GM20431 (cell line): ENCODE data around the gene BCAS2.

Source experiments
- in situ Hi-C: fragments of 300-500 bp; cut with MseI, MboI; formaldehyde crosslinking; loops from one replicate; pipeline ENCODE4 v1.15.0; 2020; ENCODE audit warnings: low sequenced_read_pairs; ENCODE audit not compliant: unreplicated experiment

BCAS2 gene

DNA sequence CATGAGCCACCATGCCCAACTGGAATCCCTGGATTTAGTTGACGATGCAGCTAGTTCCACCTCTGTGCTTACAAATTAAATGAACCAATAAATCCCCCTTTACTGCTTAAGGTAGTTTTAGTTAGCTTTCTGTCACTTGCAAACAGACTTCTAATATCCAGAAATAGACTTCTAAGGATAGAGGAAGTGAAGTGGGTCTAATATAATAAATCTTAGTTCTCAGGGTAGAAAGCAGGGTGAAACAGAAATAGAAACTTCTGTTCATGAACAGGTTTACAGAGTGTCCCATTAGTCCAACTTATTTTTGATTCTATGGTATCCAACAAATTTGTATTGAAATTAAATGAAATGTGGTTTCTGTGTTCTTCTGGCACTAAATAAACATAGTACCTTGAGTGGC lies 20.1 kb downstream of the BCAS2 start:
- in situ Hi-C loops: loop anchor here (25.0 kb wide), 1 partner anchor 199 kb away; no protein-coding TSS in a partner anchor

DNA sequence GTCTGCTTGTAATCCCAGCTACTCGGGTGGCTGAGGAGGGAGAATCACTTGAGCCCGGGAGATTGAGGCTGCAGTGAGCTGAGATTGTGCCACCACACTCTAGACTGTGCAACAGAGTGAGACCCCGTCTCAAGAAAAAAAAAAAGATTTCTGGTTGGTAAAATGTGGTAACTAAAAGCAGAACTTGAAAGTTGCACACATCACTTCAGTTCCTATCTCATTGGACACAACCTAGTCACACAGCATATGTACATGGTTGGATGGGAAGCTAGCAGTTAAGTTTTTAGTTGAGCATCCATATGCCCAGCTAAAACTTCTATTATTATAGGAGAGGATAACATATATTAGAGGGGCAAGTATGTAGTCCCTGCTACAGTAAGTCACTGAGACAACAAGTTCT lies 22.1 kb downstream of the BCAS2 start:
- in situ Hi-C loops: loop anchor here (25.0 kb wide), 1 partner anchor 197 kb away; no protein-coding TSS in a partner anchor

DNA sequence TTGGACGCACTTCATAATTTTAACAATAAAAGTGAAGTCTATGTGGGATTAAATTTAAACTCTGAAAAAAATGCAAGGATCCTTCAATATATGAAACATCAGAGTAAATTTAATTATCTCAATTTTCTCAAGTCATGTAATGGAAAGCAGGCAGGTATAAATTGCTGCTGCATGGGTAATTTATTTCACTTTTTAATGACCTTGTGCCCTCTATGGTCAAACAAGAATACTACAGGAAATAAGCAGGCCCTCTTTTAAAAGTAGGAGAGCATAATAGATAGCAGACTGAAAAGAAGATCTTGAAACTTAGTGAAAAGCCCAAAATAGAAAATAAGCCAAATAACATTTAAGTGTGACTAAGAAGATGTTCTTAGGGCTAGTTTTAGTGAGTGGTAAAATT lies 22.9 kb downstream of the BCAS2 start:
- in situ Hi-C loops: loop anchor here (25.0 kb wide), 1 partner anchor 196 kb away; no protein-coding TSS in a partner anchor

DNA sequence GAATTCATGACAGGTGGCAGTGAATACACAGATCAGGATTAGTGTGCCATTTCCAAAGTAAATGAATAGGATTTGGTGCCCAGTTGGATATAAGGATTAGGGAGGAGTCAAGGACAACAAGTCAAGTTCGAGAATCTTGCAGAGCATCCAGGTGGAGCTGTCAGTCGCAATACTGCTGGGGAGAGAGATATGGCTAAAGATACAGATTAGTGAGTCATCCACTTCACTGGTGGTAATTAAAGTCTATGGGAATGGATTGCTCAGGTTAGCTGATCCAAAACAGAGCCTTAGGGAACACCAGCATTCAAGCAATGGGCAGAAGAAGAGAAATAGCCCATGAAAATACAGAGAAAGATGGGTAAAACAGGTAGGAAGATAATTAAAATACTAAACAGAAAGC lies 26.8 kb downstream of the BCAS2 start:
- in situ Hi-C loops: loop anchor here (25.0 kb wide), 1 partner anchor 192 kb away; no protein-coding TSS in a partner anchor

DNA sequence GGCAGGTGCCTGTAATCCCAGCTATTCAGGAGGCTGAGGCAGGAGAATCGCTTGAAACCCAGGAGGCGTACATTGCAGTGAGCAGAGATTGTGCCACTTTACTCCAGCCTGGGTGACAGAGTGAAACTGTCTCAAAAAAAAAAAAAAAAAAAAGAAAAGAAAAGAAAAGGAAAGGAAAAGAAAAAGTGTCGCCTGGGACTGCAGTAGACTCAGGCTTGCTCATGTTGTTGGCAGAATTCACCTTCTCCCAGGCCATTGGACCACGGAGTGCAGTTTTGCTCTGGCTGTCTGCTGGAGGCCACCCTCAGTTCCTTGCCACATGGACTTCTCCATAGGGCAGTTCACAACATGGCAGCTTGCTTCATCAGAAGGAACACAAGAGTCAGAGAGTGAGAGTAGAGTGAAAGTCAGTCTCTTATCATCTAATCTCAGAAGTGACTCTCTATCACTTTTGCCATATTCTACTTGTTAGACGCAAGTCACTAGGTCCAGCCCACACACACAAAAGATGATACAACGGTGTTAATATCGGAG lies 29.2 kb downstream of the BCAS2 start:
- in situ Hi-C loops: loop anchor here (25.0 kb wide), 1 partner anchor 190 kb away; no protein-coding TSS in a partner anchor

DNA sequence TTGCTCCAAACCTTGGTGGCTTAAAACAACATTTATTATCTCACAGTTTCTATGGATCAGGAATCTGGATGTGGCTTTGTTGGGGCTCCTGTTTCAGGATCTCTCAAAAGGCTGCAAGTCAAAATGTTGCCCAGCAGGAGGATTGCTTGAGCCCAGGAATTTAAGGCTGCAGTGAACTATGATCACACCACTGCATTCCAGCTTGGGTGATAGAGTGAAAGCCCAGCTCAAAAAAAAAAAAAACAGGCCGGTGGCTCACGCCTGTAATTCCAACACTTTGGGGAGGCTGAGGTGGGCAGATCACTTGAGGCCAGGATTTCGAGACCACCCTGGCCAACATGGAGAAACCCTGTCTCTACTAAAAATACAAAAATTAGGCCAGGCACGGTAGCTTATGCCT lies 30.0 kb downstream of the BCAS2 start:
- in situ Hi-C loops: loop anchor here (25.0 kb wide), 1 partner anchor 189 kb away; no protein-coding TSS in a partner anchor

DNA sequence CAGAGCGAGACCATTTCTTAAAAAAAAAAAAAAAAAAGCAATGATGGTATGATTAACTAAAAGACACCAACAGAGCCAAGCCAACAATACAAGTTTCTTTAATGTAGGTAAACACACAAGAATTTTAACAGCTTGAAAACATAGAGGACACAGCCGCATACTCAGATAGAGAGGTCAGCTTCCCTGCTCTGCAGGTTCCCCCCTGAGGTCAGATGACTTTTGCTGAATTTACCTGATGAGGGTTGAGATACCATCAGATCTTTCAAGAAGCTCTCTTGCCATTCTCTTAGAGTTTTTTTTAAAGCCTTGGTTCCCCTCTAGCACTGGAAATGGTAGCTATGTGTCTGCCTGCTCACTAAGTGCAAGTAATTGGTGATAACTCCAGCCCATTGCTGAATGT lies 31.1 kb downstream of the BCAS2 start:
- in situ Hi-C loops: loop anchor here (25.0 kb wide), 1 partner anchor 188 kb away; no protein-coding TSS in a partner anchor

DNA sequence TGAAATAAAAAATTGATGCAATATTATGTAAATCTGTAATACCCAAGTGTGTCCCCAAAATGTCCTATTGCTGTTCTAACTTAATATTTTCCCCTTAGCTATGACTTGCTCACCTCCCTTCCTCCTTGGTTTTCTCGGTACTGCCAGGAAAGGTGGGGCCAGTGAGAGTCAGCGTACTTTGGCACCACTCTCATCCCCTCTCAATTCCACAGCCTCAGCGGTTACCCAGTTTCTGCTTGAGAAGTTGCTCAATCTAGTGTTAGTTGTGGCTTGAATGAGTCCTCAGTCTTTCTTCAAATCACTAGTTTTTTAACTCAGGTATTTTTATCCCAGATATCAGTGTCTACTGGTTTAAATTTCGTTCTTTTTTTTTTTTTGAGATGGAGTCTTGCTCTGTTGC lies 32.3 kb downstream of the BCAS2 start:
- in situ Hi-C loops: no loop called here

DNA sequence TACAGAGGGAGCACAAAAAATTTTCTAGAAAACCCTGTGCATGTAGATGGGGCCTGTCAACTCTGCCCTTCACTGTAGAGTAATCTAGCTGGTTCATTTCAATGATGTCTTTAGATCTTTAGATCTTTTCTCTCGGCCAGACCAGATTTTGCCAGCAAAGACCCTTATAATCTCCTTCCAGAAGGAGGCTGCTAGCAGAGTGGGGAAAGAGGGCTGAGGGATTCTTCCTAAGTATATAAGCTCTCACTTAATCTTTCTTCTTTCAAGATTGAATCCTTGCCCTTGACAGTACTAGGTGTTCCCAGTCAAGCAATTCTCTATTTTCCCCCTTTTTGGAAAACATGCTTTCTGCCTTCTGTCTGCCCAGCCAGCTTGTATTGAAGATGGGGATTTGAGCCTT lies 34.3 kb downstream of the BCAS2 start:
- in situ Hi-C loops: no loop called here

DNA sequence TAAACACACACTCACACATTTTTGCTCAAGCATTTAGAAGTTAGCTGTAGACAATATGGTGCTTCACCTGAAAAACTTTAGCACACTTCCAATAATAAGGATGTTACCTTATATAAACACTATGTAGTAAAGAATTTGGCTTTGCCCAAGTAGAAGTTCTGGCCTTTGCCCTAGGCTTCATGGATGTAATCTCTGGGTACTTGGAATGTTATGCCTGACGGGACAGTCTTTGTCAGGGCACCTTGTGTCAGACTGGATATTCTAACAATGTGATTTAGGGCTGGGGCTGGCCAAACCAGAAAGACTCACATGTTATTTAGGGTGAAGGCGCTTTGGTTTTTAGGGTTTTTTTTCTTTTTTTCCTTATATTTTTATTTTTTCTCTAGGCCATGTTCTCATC lies 35.6 kb downstream of the BCAS2 start:
- in situ Hi-C loops: no loop called here

DNA sequence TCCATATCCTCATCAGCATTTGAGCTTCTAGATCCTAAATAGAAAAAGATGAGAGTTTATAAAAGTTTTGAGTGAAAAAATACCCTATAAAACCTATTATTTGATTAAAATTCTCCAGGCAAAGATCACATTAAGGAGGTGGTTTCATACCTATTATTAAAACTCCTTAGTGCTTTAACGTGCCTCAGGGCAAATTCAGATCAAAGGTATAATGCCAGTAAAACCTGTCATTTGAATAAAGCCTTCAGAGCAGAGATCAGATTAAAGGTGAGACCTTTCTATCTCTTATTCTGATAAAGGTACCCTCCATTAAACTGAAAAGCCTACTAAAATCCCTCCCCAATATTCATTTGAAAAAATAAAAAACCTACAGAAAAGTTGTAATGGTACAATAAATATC lies 36.1 kb downstream of the BCAS2 start:
- in situ Hi-C loops: no loop called here

DNA sequence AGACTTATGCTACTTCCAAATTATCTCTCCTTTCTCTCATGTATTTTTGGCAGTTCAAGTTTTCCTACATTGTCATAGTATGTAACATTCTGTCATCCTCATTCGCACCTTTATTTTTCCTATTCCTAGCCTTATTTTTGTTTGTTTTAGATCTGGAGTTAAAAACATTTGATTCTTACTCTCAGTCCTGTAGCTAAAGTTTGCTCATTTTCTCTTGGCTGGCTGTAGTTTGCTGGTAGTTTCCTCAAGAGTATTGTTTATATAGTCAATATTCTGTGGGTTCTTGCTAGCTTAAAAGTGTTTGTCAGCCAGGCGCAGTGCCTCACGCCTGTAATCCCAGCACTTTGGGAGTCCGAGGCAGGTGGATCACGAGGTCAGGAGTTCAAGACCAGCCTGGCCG lies 40.6 kb downstream of the BCAS2 start:
- in situ Hi-C loops: no loop called here

DNA sequence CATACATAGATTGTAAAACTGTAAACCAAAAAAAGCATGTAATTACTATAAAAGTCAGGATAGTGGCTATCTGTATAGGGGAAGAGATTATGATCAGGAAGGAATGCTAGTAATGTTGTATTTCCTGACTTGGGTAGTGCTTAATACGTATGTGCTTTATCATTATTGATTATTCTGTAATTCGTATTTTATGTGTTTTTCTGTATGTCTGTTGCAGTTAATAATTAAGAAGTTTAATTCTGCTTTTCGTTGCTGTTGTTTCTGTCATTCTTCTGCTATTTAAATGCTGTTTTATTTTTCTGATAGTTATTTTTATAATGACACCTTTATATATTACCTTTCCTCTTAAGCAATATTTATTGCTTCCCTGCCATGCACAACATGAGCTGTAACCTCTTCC lies 41.1 kb downstream of the BCAS2 start:
- in situ Hi-C loops: no loop called here

DNA sequence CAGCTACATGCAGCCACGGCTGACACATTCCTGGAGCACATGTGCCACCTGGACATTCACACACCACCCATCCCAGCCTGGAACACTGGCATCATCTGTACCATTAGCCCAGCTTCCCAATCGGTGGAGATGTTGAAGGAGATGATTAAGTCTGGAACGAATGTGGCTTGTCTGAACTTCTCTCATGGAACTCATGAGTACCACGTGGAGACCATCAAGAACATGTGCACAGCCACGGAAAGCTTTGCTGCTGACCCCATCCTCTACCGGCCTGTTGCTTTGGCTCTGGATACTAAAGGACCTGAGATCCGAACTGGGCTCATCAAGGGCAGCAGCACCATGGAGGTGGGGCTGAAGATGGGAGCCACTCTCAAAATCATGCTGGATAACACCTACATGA lies 45.4 kb downstream of the BCAS2 start:
- in situ Hi-C loops: no loop called here

DNA sequence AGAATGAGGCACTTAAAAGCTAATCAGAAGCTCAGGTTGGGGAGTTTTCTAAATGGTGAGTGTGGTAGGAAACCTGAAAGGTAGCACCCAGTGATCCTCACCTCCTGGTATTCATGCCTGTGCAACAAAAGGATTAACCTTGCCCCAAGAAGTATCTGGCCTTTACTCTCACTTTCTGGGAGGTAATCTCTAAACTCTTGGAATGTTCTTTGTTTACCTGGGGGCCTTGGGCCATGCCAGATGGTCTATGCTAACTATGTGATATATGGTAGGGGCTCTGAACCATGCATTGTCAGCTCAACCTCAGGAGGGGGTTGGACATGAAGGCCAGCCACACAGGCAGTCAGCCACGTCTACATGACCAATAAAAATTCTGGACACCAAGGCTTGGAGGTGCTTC lies 46.0 kb downstream of the BCAS2 start:
- in situ Hi-C loops: no loop called here

DNA sequence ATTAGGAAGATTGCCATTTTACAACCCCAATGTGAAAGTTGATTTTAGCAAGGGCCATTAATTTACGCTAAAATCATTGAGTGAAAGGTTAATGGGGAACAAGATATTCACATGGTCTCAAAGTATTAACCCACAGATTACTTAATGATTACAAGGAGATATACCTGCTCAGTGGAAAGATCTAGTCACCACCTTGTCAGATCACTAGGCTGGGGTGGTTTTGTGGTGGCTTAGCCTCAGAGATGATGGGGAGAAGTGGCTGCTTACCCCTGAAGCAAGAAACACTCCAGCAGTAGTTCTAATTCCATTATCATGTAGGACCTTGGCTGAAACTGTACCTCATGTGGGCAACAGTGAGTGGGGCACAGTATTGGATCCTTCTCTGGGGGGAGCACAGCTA lies 50.3 kb downstream of the BCAS2 start:
- in situ Hi-C loops: no loop called here

DNA sequence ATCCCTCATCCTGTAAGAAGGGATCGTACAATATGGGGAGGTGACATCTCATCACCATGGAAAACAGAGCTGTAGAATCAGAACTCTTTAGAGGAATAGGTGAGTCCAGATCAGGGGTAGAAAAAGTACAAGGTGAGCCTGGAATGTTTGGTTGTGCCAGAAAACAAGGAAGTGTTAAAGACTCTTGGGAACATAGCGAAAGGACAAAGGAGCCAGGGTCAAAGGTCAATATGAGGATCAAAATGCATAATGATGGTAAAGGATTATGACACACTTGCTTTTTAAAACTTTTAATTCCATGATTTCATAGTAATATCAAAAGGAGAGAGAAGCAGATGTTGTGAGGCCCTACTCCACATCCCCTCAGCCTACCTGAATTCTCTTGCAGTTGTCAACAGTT lies 51.2 kb downstream of the BCAS2 start:
- in situ Hi-C loops: no loop called here

DNA sequence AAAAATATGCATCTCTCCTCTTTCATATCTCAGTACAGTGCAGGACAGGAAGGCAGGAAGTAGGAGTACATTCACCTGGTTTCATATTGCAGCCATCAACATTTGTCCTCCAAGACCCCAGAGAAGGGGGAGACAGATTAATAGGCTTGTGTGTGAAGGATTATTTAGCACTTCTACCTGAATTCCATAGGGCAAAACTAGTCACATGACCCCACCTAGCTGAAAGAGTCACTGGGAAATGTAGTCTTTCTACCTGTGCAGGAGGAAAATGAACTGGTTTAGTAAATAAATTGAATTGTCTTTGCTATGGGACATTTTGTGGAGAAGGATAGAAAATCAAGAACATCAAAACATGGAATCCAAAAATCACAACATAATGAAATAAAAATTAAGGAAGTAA lies 56.5 kb downstream of the BCAS2 start:
- in situ Hi-C loops: no loop called here

DNA sequence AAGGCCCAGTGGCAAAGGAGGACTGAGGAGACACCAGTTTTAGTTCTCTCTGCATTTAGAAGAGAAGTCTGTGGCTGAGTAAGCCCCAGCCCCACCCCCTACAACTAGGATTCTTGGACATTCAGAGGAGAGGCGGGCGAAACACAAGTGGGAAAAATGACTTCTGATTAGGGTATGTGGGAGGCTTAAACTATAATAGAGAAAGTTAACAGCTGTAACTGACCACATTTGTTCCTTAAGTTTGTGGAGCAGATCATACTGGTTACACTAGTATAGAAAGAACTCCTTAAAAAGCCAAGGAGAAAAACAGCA lies 59.2 kb downstream of the BCAS2 start:
- in situ Hi-C loops: no loop called here

DNA sequence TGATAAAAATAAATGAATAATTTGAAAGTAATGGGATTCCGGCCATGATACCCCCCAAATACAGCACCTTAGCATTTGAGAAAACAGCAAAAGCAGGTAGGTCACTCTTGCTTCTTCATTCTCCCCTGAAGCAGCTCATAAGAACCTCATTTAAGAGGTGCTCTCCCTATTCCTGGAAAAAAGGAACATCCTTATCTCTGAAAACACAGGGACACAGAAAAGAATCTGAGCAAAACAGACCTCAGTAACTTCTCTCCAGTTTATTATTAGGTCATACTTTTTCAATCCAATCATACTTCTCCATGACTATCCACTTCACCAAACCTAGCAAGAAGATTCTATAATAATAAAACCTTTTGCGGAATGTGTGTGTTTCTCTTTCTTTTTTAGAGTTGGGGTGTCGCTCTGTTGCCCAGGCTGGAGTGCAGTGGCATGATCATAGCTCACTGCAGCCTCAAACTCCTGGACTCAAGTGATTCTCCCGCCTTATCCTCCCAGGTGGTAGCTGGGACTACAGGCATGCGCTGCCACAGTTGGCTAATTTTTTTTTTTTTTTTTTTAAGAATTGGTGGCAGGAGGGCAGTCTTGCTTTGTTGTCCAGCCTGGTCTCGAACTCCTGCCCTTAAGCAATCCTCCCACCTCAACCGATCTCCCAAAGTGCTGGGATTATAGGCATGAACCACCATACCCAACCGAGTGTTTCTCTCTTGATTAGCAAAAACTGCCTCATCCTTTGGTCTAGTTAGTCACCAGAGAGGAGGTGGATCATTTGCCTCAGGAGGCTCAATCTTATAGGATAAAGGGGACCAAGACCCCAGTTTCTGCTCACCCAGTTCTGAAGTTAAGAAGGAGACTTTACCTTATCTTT lies 59.8 kb downstream of the BCAS2 start:
- in situ Hi-C loops: no loop called here
